IPS-18c (cell line): Measurements from ENCODE around the gene OR2A25.
"Not testable (repeated sequence)": the region's sequence is repeated elsewhere in the genome, so short reads cannot be mapped to it uniquely, and the experiment has no call there.

ENCODE experiments used
- H3K4me3 ChIP-seq: 2 replicates; pipeline ENCODE4 v1.7.0; 2013; ENCODE audit warnings: low read depth, mild to moderate bottlenecking, low read length, moderate library complexity; ENCODE audit not compliant: insufficient read depth
- H3K9me3 ChIP-seq: one replicate; pipeline ENCODE4 v1.6.1; 2013; ENCODE audit warnings: mild to moderate bottlenecking, low read length, moderate library complexity; ENCODE audit not compliant: control insufficient read depth, insufficient read depth

Gene OR2A25

GRCh38 chr7:144050093-144050492, 19.5 kb upstream of the OR2A25 start:
- Histone ChIP-seq H3K4me3 (no peak overlapping the region), H3K9me3 (no peaks in the 10 kb centered on the region)

- H3K4me3 ChIP-seq, H3K9me3 ChIP-seq: not testable (repeated sequence)
Observed at GRCh38 chr7:144050884-144051283, 18.7 kb upstream of the OR2A25 start.

GRCh38 chr7:144057954-144058353, 11.7 kb upstream of the OR2A25 start:
- H3K9me3 ChIP-seq: peaks cover 3% of the 10 kb centered on the region
- H3K4me3 ChIP-seq: no peak overlapping the region

- Histone ChIP-seq H3K4me3 (no peak overlapping the region), H3K9me3 (no peaks in the 10 kb centered on the region)
Observed at GRCh38 chr7:144063710-144064109, 5.9 kb upstream of the OR2A25 start.

GRCh38 chr7:144069953-144070352, 342 bp downstream of the OR2A25 start:
- no peaks in the 10 kb centered on the region for H3K9me3 ChIP-seq
- no peak overlapping the region for H3K4me3 ChIP-seq

- no peaks in the 10 kb centered on the region for H3K9me3 ChIP-seq
- no peak overlapping the region for H3K4me3 ChIP-seq
Observed at GRCh38 chr7:144074374-144074773, 4.8 kb downstream of the OR2A25 start.

GRCh38 chr7:144085978-144086377, 16.4 kb downstream of the OR2A25 start, which contains the start of gene OR2A12:
TSS of gene OR2A12 (plus strand) at chr7:144086278. CDS start at chr7:144095108, 8,830 bp downstream.
- Histone ChIP-seq H3K9me3 (no peaks in the 10 kb centered on the region), H3K4me3 (no peak within 1 kb of the TSS)

- Histone ChIP-seq H3K4me3 (no peak overlapping the region), H3K9me3 (no peaks in the 10 kb centered on the region)
Observed at GRCh38 chr7:144086730-144087129, 17.1 kb downstream of the OR2A25 start.

- H3K9me3 ChIP-seq: no peaks in the 10 kb centered on the region
- no peak overlapping the region for H3K4me3 ChIP-seq
Observed at GRCh38 chr7:144087230-144087629, 17.6 kb downstream of the OR2A25 start.

GRCh38 chr7:144090667-144091066, 21.1 kb downstream of the OR2A25 start:
- Histone ChIP-seq H3K4me3 (no peak overlapping the region), H3K9me3 (no peaks in the 10 kb centered on the region)

- no peaks in the 10 kb centered on the region for H3K9me3 ChIP-seq
- H3K4me3 ChIP-seq: no peak overlapping the region
Observed at GRCh38 chr7:144098776-144099175, 29.2 kb downstream of the OR2A25 start.

GRCh38 chr7:144100607-144101006, 31.0 kb downstream of the OR2A25 start:
- no peaks in the 10 kb centered on the region for H3K9me3 ChIP-seq

GRCh38 chr7:144102041-144102440, 32.4 kb downstream of the OR2A25 start:
- no peak overlapping the region for H3K4me3 ChIP-seq
- H3K9me3 ChIP-seq: no peaks in the 10 kb centered on the region

More at GRCh38 chr7:144100607-144101006, 31.0 kb downstream of the OR2A25 start:
- H3K4me3 ChIP-seq: no peak overlapping the region

GRCh38 chr7:144105211-144105610, 35.6 kb downstream of the OR2A25 start:
- H3K4me3 ChIP-seq: no peak overlapping the region

GRCh38 chr7:144109283-144109682, 39.7 kb downstream of the OR2A25 start, which contains the start of gene OR2A2:
TSS of gene OR2A2 (plus strand) at chr7:144109583. CDS start at chr7:144109583, 0 bp downstream.
- Histone ChIP-seq H3K4me3 (no peak within 1 kb of the TSS), H3K9me3 (no peaks in the 10 kb centered on the region)

More at GRCh38 chr7:144105211-144105610, 35.6 kb downstream of the OR2A25 start:
- H3K9me3 ChIP-seq: no peaks in the 10 kb centered on the region

- Histone ChIP-seq H3K9me3 (no peaks in the 10 kb centered on the region), H3K4me3 (no peak overlapping the region)
Observed at GRCh38 chr7:144110272-144110671, 40.7 kb downstream of the OR2A25 start.

GRCh38 chr7:144113651-144114050, 44.0 kb downstream of the OR2A25 start:
- Histone ChIP-seq H3K9me3 (no peaks in the 10 kb centered on the region), H3K4me3 (no peak overlapping the region)

GRCh38 chr7:144118341-144118740, 48.7 kb downstream of the OR2A25 start:
- no peaks in the 10 kb centered on the region for H3K9me3 ChIP-seq
- no peak overlapping the region for H3K4me3 ChIP-seq

- H3K4me3 ChIP-seq: no peak within 1 kb of the TSS
Observed at GRCh38 chr7:144122876-144123275, 53.3 kb downstream of the OR2A25 start, which contains the start of gene OR2A14. TSS of gene OR2A14 (plus strand) at chr7:144123176. CDS start at chr7:144129113, 5,937 bp downstream.

More at GRCh38 chr7:144122876-144123275, 53.3 kb downstream of the OR2A25 start, which contains the start of gene OR2A14:
- no peaks in the 10 kb centered on the region for H3K9me3 ChIP-seq
